NOMO-1 treated with DMSO at 0.1 percent for 48 hours (cell line): ENCODE results near the gene B3GNT7.
"Not testable (repeated sequence)": the region's sequence is repeated elsewhere in the genome, so short reads cannot be mapped to it uniquely, and the experiment has no call there.

Experiments
- DNase-seq: peaks from one replicate; lab custom pipeline; 2025; ENCODE audit not compliant: unreplicated experiment; lab: John Stamatoyannopoulos, UW

The B3GNT7 gene

GRCh38 chr2:231399853-231400680 is 4.6 kb downstream of the B3GNT7 start:
- DNase-seq, result peak; percentile 18

DNA sequence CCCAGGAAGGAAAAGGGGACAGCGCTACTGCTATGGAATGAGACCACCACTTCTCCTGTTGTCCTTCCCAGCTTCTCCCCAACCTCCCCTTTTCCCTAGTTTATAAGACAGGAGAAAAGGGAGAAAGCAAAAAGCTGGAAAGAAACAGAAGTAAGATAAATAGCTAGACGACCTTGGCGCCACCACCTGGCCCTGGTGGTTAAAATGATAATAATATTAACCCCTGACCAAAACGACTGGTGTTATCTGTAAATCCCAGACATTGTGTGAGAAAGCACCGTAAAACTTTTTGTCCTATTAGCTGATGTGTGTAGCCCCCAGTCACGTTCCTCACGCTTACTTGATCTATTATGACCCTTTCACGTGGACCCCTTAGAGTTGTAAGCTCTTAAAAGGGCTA is 5.2 kb downstream of the B3GNT7 start:
- DNase-seq, result not testable (repeated sequence)

GRCh38 chr2:231401101-231401500 is 5.6 kb downstream of the B3GNT7 start:
- not testable (repeated sequence) for DNase-seq

DNA sequence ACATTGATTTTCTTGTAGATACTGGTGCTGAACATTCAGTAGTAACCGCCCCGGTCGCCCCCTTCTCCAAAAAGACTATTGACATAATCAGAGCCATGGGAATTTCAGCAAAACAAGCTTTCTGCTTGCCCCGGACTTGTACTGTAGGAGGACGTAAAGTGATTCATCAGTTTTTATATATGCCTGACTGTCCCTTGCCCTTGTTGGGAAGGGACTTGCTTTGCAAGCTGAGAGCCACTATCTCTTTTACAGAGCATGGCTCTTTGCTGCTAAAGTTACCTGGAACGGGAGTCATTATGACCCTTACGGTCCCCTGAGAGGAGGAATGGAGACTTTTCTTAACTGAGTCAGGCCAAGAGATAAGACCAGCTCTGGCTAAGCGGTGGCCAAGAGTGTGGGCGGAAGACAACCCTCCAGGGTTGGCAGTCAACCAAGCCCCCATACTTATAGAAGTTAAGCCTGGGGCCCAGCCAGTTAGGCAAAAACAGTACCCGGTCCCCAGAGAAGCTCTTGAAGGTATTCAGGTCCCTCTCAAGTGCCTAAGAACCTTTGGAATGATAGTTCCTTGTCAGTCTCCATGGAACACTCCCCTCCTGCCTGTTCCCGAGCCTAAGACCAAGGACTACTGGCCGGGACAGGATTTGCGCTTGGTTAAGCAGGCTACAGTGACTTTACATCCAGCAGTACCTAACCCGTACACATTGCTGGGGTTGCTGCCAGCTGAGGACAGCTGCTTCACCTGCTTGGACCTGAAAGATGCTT is 8.1 kb downstream of the B3GNT7 start:
- not testable (repeated sequence) for DNase-seq

DNA sequence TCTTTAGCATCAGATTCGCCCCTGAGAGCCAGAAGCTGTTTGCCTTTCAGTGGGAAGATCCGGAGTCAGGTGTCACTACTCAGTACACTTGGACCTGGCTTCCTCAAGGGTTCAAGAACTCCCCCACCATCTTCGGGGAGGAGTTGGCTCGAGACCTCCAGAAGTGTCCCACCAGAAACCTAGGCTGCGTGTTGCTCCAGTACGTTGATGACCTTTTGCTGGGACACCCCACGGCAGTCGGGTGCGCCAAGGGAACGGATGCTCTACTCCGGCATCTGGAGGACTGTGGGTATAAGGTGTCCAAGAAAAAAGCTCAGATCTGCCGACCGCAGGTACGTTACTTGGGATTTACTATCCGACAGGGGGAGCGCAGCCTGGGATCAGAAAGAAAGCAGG is 8.7 kb downstream of the B3GNT7 start:
- not testable (repeated sequence) for DNase-seq

DNA sequence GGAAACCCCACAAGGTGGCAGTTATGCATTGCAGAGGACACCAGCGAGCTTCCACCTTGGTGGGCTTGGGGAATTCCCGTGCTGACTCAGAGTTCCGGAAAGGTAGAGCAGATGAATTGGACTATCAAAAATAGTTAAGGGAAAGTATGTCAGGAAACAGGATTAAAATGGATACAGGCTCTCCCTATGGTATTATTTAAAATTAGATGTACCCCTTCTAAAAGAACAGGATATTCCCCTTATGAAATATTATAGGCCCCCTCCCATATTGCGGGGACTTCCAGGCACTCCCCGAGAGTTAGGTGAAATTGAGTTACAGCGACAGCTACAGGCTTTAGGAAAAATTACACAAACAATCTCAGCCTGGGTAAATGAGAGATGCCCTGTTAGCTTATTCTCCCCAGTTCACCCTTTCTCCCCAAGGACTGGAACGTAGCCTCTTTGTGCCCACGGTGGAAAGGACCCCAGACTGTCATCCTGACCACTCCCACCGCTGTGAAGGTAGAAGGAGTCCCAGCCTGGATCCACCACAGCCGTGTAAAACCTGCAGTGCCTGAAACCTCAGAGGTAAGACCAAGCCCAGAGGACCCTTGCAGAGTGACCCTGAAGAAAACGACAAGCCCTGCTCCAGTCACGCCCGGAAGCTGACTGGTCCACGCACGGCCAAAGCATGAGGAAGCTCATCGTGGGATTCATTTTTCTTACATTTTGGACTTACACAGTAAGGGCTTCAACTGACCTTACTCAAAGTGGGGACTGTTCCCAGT is 10.3 kb downstream of the B3GNT7 start:
- DNase-seq, result not testable (repeated sequence)

- DNase-seq, result not testable (repeated sequence)
Observed at GRCh38 chr2:231407686-231408085, 12.2 kb downstream of the B3GNT7 start.

- DNase-seq, result not testable (repeated sequence)
Observed at GRCh38 chr2:231408304-231408703, 12.8 kb downstream of the B3GNT7 start.

- no peak for DNase-seq
Observed at GRCh38 chr2:231409776-231410175, 14.3 kb downstream of the B3GNT7 start.

DNA sequence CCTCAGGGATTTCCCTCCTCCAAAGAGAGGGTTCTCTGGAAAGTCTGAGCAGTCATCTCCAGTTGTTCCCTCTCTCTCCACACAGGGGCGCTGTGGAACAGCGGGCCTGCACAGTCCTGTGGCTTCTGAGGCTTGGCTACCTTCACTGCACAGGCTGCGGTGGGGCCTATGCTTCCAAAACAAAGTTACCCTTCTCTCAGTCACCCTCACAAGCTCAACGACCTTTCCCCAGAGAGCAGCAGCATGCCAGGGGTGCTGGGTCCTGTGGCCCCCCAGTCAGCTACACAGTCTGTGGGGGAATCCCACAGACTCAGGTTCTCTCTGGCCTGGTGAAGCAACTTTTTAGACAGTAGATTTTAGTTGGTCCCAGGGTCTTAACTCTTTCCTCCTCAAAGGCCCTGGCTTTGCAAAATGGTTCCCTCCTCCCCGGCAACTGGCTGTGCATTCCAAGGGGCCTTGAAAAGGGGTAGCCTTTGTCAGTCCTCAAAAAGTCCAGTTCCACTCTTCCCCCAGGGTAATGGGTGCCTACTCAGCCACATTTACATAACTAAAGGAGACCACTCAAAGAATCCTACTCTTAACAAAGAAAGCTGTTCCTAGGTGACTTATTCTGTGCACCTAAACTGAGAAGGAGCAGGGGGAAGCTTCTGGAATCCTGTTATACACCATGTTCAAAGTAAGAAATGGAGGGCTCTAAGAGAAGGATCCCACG is 14.9 kb downstream of the B3GNT7 start:
- no peak for DNase-seq

GRCh38 chr2:231411237-231411636 is 15.7 kb downstream of the B3GNT7 start:
- no peak for DNase-seq

DNA sequence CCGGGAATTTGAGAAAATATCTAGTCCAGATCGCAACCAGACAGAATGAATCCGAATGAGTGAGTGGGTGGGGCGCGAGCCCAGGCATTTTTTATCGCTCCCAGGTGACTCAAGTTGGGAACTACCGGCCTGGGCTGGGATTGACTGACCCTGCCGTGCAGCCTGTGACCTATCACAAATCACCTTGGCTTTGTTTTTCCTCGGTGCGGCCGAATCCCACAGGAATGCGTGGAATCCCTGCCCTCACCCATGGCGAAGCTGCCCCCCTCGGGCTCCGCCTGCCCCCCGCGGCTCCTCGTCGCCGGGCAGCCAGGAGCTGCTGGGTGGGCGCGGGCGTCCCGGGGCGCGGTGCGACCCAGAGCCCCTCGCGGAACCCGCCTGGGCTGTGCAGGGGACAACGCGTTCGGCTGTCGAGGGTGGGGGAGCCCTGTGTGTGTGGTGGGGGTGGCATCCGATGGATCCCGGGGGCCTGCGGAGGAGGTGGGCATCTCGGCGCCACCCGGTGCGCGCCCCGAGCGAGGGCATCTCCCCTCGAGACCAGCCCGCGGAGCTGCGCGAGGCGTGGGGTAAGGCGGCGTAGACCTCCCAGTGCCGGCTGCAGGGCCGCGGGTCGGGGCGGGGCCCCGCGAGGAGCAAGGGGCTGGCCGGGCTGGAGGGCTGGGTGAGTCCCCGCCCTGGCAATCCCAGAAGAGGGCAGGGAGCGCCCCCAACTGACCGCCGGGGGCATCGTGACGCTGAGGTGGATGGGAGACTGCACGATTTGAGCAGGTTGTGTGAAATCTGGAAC is 16.5 kb downstream of the B3GNT7 start:
- peak; percentile 79 for DNase-seq

GRCh38 chr2:231412618-231412963 is 17.1 kb downstream of the B3GNT7 start:
- DNase-seq, result no peak

GRCh38 chr2:231413456-231413855 is 17.9 kb downstream of the B3GNT7 start:
- no peak for DNase-seq

DNA sequence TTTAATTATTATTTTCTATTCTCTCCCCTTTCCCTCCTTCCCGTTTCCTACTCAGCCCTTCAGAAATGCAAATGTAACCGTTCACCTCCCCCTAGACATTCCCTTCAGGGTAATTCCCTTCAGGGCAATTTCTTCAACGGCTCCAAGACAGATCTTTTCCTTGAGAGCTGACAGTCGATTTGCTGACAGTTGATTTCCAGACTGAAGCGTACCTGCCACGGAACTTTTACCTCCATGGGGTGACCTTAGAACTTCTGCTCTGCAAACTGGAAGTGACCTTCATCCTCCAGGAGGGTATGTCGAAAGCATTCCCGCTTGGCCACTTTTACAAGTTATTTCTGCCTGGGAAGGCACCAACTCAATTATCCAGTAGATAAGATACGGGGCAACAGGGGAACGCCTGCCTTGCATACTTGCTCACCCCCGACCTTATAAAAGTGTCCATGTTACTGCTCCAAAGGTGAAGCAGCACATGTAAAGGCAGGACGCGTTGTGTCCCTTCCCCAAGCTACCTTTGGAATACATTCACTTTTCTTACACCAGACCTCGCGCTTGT is 18.5 kb downstream of the B3GNT7 start:
- DNase-seq, result no peak

DNA sequence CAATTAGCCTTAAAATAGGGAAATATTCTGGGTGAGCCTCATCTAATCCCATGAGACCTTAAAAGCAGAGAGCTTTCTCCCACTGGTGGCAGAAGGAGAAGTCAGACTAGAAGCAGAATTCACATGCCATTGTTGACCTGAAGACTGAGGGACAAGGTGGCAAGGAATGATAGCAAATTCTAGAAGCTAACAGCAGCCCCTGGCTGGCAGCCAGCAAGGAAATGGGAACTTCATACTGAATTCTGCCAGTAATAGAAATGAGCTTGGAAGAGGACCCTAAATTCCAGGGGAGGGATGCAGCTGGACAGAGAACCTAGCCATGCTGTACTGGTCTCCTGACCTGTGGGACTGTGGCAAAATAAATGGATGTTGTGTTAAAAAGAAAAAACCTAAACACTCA is 19.5 kb downstream of the B3GNT7 start:
- DNase-seq, result no peak

GRCh38 chr2:231418820-231419640 is 23.5 kb downstream of the B3GNT7 start:
- no peak for DNase-seq

GRCh38 chr2:231421051-231421580 is 25.6 kb downstream of the B3GNT7 start:
- DNase-seq, result no peak

DNA sequence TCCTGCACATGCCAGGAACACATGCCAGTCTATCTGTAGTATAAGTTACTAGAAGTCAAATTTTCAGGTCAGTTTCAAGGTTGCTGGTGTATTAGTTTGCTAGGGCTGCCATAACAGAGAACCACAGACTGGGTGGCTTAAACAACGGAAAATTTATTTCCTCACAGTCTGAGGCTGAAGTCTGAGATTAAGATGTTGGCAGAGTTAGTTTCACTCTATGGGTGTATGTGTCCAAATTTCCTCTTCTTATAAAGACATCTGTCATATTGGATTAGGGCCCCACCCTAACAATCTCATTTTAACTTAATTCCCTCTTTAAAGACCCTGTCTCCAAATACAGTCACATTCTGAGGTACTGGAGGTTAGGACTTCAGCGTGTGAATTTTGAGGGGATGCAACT is 26.5 kb downstream of the B3GNT7 start:
- no peak for DNase-seq
